GM12865 (cell line): ENCODE results near the gene KIF26B.

Experiments
- DNase-seq: peaks from one replicate; pipeline ENCODE4 v3.0.0; 2010; ENCODE audit warnings: low read depth
- H3K4me3 ChIP-seq: 2 replicates; pipeline ENCODE4 v1.5.1; 2011; ENCODE audit warnings: mild to moderate bottlenecking, low read depth, low read length, control low read depth
- CTCF ChIP-seq: IDR thresholded peaks from 2 replicates; pipeline ENCODE4 v1.5.1; 2011; ENCODE audit warnings: low read length, control low read depth, low read depth, inconsistent platforms; ENCODE audit not compliant: insufficient read depth; ENCODE audit errors: missing control alignments

The KIF26B gene

GRCh38 chr1:245419989-245420388, 265.2 kb downstream of the KIF26B start:
- no peak for DNase-seq
- H3K4me3 ChIP-seq: no peak overlapping the region
- TF ChIP-seq CTCF: no peak

GRCh38 chr1:245420926-245421325, 266.1 kb downstream of the KIF26B start:
- no peak for TF ChIP-seq CTCF
- no peak overlapping the region for H3K4me3 ChIP-seq
- DNase-seq: no peak

- H3K4me3 ChIP-seq: no peak overlapping the region
- TF ChIP-seq CTCF: no peak
- no peak for DNase-seq
Observed at GRCh38 chr1:245428681-245429080, 273.9 kb downstream of the KIF26B start.

GRCh38 chr1:245431706-245432105, 276.9 kb downstream of the KIF26B start:
- no peak overlapping the region for H3K4me3 ChIP-seq
- DNase-seq: no peak
- TF ChIP-seq CTCF: no peak

GRCh38 chr1:245432228-245432875, 277.6 kb downstream of the KIF26B start:
- H3K4me3 ChIP-seq: no peak overlapping the region
- no peak for TF ChIP-seq CTCF
- DNase-seq: no peak

GRCh38 chr1:245433561-245433960, 278.8 kb downstream of the KIF26B start:
- no peak overlapping the region for H3K4me3 ChIP-seq
- DNase-seq: no peak
- TF ChIP-seq CTCF: no peak

- no peak for TF ChIP-seq CTCF
- no peak for DNase-seq
Observed at GRCh38 chr1:245434280-245434679, 279.5 kb downstream of the KIF26B start.

More at GRCh38 chr1:245434280-245434679, 279.5 kb downstream of the KIF26B start:
- H3K4me3 ChIP-seq: no peak overlapping the region
